Suprapubic skin (tissue), 4 donors: ENCODE measurements around the gene SLC7A4. TPM values are rescaled to one million over a fixed set of nuclear protein-coding genes. Genes with fewer than 3 reads are reported as not detected.
A peak's percentile ranks its signal among the peaks of the same experiment; 100 is the strongest.

ENCODE experiments used
- DNase-seq, 2 donors: peaks; one replicate each; pipeline ENCODE4 v3.0.0-alpha.2; 2019; ENCODE audit warnings: low spot score in 2 of 2
- H3K27ac ChIP-seq: fragments of 200-600 bp; sonication (generic); one replicate; pipeline ENCODE4 v1.5.1; 2019
- H3K27me3 ChIP-seq: fragments of 200-600 bp; sonication (generic); one replicate; pipeline ENCODE4 v1.5.1; 2019
- H3K36me3 ChIP-seq: fragments of 200-600 bp; sonication (generic); one replicate; pipeline ENCODE4 v1.5.1; 2019
- H3K4me1 ChIP-seq: fragments of 200-600 bp; sonication (generic); one replicate; pipeline ENCODE4 v1.5.1; 2019
- H3K4me3 ChIP-seq: fragments of 200-600 bp; sonication (generic); one replicate; pipeline ENCODE4 v1.5.1; 2019; ENCODE audit warnings: mild to moderate bottlenecking
- H3K9me3 ChIP-seq: fragments of 200-600 bp; sonication (generic); one replicate; pipeline ENCODE4 v1.5.1; 2019
- CTCF ChIP-seq, 2 donors: fragments of 200-600 bp in 1 of 2; fragments of 450-650 bp in 1 of 2; sonication (generic) in 1 of 2; IDR thresholded peaks; one replicate each; pipeline ENCODE4 v1.5.1; 2016 to 2019; ENCODE audit warnings: antibody characterized with exemption in 2 of 2, mild to moderate bottlenecking in 1 of 2, moderate library complexity in 1 of 2
- EP300 ChIP-seq: sonication (generic); formaldehyde crosslinking; IDR thresholded peaks from one replicate; pipeline ENCODE4 v1.6.1; 2017; ENCODE audit warnings: antibody characterized with exemption
- POLR2A ChIP-seq, 2 donors: fragments of 450-650 bp; IDR thresholded peaks; one replicate each; pipeline ENCODE4 v1.6.1; 2017; ENCODE audit warnings: antibody characterized with exemption in 2 of 2, mild to moderate bottlenecking in 2 of 2, moderate library complexity in 2 of 2
- POLR2AphosphoS5 ChIP-seq, 3 donors: sonication (generic); formaldehyde crosslinking; IDR thresholded peaks; one replicate each; pipeline ENCODE4 v1.6.1; 2017; ENCODE audit warnings: antibody characterized with exemption in 3 of 3
- WGBS: methylation state at CpG from one replicate; pipeline ENCODE4 v1.1.5; 2018; 5-methylcytosine and 5-hydroxymethylcytosine counted together
- total RNA-seq, 4 donors: library from RNA; depleted of rRNA; stranded (reverse); fragments of >200 nt; gene quantifications; one replicate each; pipeline ENCODE4 v1.1.0, GENCODE V29; 2016

The SLC7A4 gene
- total RNA-seq, 4 donors from 2014 or later: 0.48 to 2.2 (median 1.6) TPM

- peak; percentile 83 to 90 for DNase-seq
- Histone ChIP-seq H3K4me1 (peaks cover 43% of the 10 kb centered on the region), H3K36me3 (no peaks in the 10 kb centered on the region), H3K27ac (peak within 1 kb of the TSS; percentile 79), H3K27me3 (no peaks in the 10 kb centered on the region), H3K4me3 (peak within 1 kb of the TSS; percentile 70), H3K9me3 (no peaks in the 10 kb centered on the region)
- under 1% methylated on average over 57 of the region's 87 CpGs for WGBS
- TF ChIP-seq POLR2AphosphoS5 (IDR thresholded peaks at IDR 0.05): peak; percentile 79 to 88 (median 83)
- TF ChIP-seq EP300: no peak
- peak in 1 of 2 donors; percentile 68 for TF ChIP-seq POLR2A (IDR thresholded peaks at IDR 0.05)
- TF ChIP-seq CTCF (IDR thresholded peaks at IDR 0.05): peak; percentile 9 to 34
Measured at GRCh38 chr22:20981787-20982562, 50.4 kb downstream of the SLC7A4 start, which contains the start of gene LZTR1. LZTR1 (plus strand) TSS chr22:20982297; CDS start chr22:20982372, 75 bp downstream.

- Histone ChIP-seq H3K27ac (peak overlapping the region; percentile 79), H3K4me3 (peak overlapping the region; percentile 70), H3K27me3 (no peaks in the 10 kb centered on the region), H3K9me3 (no peaks in the 10 kb centered on the region), H3K4me1 (peaks cover 43% of the 10 kb centered on the region), H3K36me3 (no peaks in the 10 kb centered on the region)
- TF ChIP-seq POLR2AphosphoS5 (IDR thresholded peaks at IDR 0.05): no peak
- no peak for TF ChIP-seq CTCF (IDR thresholded peaks at IDR 0.05)
- no peak for TF ChIP-seq POLR2A (IDR thresholded peaks at IDR 0.05)
- TF ChIP-seq EP300: no peak
- no peak for DNase-seq
- 47% methylated on average over 10 of the region's 10 CpGs for WGBS
Measured at GRCh38 chr22:20980938-20981722, 51.2 kb downstream of the SLC7A4 start.

GRCh38 chr22:20980523-20980922, 51.8 kb downstream of the SLC7A4 start:
- Histone ChIP-seq H3K27ac (no peak overlapping the region), H3K27me3 (no peaks in the 10 kb centered on the region), H3K36me3 (no peaks in the 10 kb centered on the region), H3K4me3 (no peak overlapping the region), H3K9me3 (no peaks in the 10 kb centered on the region), H3K4me1 (peaks cover 43% of the 10 kb centered on the region)
- TF ChIP-seq POLR2AphosphoS5 (IDR thresholded peaks at IDR 0.05) (no peak), EP300 (no peak), POLR2A (IDR thresholded peaks at IDR 0.05) (no peak), CTCF (IDR thresholded peaks at IDR 0.05) (no peak)
- 95% methylated on average over 4 of the region's 4 CpGs for WGBS
- DNase-seq: no peak

GRCh38 chr22:20979940-20980453, 52.4 kb downstream of the SLC7A4 start:
- TF ChIP-seq CTCF (IDR thresholded peaks at IDR 0.05) (no peak), POLR2AphosphoS5 (IDR thresholded peaks at IDR 0.05) (no peak), POLR2A (IDR thresholded peaks at IDR 0.05) (no peak), EP300 (no peak)
- 19% methylated on average over 12 of the region's 13 CpGs for WGBS
- H3K9me3 ChIP-seq: no peaks in the 10 kb centered on the region
- peaks cover 43% of the 10 kb centered on the region for H3K4me1 ChIP-seq
- no peak for DNase-seq
- H3K4me3 ChIP-seq: peak overlapping the region; percentile 34
- no peak overlapping the region for H3K27ac ChIP-seq
- H3K27me3 ChIP-seq: no peaks in the 10 kb centered on the region
- H3K36me3 ChIP-seq: no peaks in the 10 kb centered on the region
